GM15510 (cell line): ENCODE measurements around the gene KIFC3.

ENCODE experiments used
- POLR2A ChIP-seq: IDR thresholded peaks from 3 replicates; pipeline ENCODE4 v1.6.1; 2011; ENCODE audit warnings: borderline replicate concordance; ENCODE audit not compliant: insufficient read length; ENCODE audit errors: extremely low read depth

The KIFC3 gene

GRCh38 chr16:57757326-57757786, 44.9 kb downstream of the KIFC3 start:
- no peak for TF ChIP-seq POLR2A

- no peak for TF ChIP-seq POLR2A
Measured at GRCh38 chr16:57756424-57757325, 45.6 kb downstream of the KIFC3 start.

- TF ChIP-seq POLR2A: no peak
Measured at GRCh38 chr16:57755726-57756423, 46.4 kb downstream of the KIFC3 start.

GRCh38 chr16:57755061-57755684, 47.1 kb downstream of the KIFC3 start:
- TF ChIP-seq POLR2A: no peak

- TF ChIP-seq POLR2A: no peak
Measured at GRCh38 chr16:57754354-57755060, 47.8 kb downstream of the KIFC3 start.

GRCh38 chr16:57753448-57754353, 48.6 kb downstream of the KIFC3 start:
- no peak for TF ChIP-seq POLR2A

- no peak for TF ChIP-seq POLR2A
Measured at GRCh38 chr16:57752581-57753447, 49.5 kb downstream of the KIFC3 start.

- no peak for TF ChIP-seq POLR2A
Measured at GRCh38 chr16:57752203-57752580, 50.1 kb downstream of the KIFC3 start.

GRCh38 chr16:57751539-57752202, 50.6 kb downstream of the KIFC3 start:
- no peak for TF ChIP-seq POLR2A

- TF ChIP-seq POLR2A: no peak
Measured at GRCh38 chr16:57750796-57751538, 51.3 kb downstream of the KIFC3 start.

- no peak for TF ChIP-seq POLR2A
Measured at GRCh38 chr16:57749856-57750452, 52.3 kb downstream of the KIFC3 start.
